Measurements from ENCODE around the gene LPP.

LPP gene

DNA sequence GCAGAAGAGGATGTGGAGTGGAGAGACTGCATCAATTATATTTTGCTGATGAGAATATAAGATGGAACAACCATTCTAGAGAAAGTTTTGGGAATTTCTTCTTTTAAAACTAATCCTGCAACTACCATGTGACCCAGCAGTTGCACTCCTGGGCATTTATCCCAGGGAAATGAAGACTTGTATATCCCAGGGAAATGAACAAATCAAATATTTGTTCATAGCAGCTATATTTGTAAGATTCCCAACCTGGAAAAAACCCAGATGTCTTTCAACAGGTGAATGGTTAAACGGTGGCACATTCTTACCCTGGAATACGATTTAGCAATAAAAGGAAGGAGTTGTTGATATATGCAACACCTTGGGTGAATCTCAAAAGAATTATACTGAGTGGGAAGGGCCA is 632.5 kb downstream of the LPP start:
- no peak for DNase-seq (ENCODE audit: low read depth in 3 of 3)

DNA sequence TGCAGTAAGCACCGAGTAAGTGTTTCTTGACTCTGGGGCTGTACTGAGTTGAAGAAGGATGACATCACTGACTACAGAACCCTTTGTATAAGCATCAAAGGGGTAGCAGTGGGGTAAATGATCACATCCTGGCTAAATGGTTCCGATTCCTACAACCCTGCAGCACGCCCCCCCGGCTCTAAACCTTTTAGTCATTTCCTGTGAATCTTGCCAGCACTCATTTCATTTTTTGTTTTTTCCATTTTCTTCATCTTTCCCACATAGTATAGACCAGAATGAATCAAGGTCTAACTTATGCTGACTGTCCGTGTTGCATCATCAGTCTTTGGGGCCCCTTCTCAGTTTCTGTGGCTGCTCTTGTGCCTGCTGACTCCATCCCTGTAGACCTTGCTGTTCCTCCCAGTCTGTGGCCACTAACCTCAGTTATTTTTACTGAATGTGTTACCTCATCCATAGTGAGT is 634.7 kb downstream of the LPP start:
- peak; percentile 52 to 63 (median 63) for DNase-seq (ENCODE audit: low read depth in 3 of 3)

- no peak for DNase-seq (ENCODE audit: low read depth in 3 of 3)
Observed at GRCh38 chr3:188789251-188789650, 635.3 kb downstream of the LPP start.

DNA sequence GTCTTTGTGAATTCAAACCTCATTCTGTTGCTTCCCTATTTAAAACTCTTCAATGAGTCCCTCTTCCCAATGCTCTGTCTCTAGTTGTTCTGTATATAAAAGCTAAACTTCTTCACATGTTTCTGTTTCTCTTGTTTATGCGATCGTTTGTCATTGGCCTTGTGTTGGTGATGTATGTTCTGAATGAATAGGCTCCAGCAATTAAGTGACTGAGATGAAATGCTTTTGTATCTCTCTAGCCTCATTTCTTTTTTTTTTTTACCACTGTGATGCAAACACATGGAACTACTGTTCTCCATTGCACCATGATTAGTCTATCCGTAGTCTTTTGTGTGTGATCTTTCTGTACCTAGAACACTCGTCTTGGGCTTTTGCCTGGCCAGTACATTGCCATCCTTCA is 637.4 kb downstream of the LPP start:
- DNase-seq (ENCODE audit: low read depth in 3 of 3): no peak

GRCh38 chr3:188792793-188793192 is 638.8 kb downstream of the LPP start:
- no peak for DNase-seq (ENCODE audit: low read depth in 3 of 3)

DNA sequence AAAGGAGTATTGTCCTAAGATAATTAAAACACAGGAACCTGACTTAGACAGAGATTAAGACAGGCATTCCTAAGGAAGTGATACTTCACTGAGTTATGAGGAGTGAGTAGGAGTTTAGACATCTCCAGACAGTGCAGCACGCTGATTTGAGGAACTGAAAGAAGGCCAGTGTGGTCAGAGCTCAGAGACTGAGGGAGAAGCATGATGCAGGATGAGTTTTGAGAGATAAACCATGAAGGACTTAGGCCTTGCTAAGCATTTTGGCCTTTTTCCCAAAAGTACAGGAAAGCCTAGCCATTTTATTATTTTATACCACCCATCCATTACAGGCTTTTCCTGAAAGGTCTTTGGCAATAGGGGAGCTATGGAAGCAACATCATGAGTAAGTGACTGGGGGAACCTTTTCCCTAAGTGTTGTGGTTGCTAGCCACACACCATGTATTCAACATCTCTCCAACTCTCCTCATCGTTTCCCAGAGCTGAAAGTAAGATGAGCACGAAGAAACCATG is 642.2 kb downstream of the LPP start:
- no peak for DNase-seq (ENCODE audit: low read depth in 3 of 3)

- DNase-seq (ENCODE audit: low read depth in 3 of 3): no peak
Observed at GRCh38 chr3:188797045-188797444, 643.1 kb downstream of the LPP start.

DNA sequence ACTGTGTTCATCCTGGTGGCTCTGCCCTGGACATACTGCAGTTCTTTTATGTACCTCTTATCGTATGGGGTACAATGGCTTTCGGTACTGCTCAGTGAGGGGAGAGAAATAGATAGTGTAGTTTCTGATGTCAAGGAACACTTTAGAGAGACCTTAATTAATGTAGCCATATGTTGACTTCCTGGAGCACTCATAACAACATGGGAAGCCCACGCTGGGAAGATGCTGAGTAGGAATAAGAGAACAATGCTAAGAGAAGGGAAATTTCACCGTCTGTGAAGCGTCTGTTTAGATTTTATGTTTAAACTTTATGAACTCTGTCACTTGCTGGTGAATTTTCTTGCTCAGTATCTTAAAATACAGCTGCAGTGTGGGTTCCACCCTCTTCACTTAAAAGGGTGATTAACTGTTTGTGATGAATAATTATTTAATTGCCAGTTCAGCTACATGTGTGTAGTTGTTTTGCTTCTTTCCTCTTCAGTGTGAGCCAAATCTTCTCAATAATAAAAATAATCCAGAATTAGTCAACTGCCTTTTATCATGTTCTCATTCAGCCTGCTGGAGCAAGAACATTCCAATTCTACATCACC is 644.7 kb downstream of the LPP start:
- DNase-seq (ENCODE audit: low read depth in 3 of 3): no peak

DNA sequence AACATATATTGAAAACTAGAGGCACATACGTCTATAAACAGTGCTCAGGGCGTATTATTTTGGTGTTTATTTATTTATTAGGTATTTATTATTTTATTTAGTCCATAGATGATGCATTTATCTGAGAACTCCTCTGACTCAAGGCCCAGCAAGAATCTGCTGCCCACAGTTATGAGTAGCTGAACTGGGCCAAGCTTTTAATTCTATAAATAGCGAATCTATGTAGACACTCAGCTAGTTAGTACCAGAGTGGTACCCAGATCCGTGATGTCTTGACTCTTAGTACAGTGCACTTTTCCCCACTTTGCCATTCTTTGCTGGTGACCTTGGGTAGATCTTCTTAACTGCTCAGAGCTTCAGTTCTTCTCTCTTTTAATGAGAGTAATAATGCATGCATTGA is 647.4 kb downstream of the LPP start:
- DNase-seq (ENCODE audit: low read depth in 3 of 3): no peak

- no peak for DNase-seq (ENCODE audit: low read depth in 3 of 3)
Observed at GRCh38 chr3:188802645-188803044, 648.7 kb downstream of the LPP start.

DNA sequence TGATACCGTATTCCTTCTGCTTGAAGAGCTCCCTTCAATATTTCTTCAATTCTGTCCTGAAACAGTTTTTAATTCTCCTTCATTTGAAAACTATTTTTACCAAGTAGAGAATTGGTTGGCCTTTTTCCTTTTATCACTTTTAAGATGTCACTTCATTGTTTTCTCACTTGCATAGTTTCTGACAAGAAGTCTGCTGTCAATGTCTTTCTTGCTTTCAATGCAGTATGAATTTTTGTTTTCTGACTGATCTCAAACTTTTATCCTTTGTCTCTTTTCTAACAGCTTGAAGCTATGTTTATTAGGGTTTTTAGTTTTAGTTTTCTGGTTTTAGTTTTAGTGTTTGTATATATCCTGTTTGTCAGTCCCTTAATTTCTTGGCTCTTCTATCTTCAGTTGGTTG is 653.0 kb downstream of the LPP start:
- DNase-seq (ENCODE audit: low read depth in 3 of 3): no peak

DNA sequence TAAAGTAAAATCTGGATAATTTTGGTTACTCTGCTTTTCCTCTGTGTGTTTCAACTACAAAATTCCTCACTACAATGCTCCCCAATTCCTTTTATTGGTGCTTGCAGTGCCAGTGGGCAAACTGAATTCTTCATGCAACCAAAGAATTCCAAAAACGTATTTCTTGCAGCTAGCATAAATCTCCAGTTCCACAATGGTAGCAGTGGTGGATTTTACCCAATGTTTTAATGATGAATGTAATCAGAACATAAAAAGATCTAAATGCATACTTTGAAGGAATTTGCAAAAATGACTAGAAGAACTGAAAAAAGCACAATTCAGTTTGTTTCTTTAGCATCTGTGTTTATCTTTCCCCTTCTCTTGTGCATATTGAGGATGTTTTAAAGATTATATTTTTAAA is 658.2 kb downstream of the LPP start:
- no peak for DNase-seq (ENCODE audit: low read depth in 3 of 3)

DNA sequence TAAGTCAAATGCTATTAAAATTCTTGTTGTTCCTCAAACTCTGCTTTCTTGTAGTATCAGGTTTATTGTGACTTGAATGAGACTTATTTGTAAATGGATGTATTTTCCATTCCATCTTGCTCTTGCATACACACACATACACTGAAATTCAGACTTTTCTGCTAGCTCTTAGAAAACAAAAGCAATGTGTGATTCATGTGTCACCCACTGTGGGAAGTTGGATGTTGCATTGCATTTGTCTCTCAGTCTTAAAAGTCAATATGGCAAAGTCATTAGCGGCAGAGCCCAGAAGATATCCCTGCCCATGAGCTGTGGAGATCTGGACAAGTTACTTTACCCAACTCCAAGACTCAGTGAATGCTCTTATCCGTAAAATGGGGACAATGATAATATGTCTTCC is 660.6 kb downstream of the LPP start:
- no peak for DNase-seq (ENCODE audit: low read depth in 3 of 3)

GRCh38 chr3:188817103-188817934 is 663.4 kb downstream of the LPP start:
- DNase-seq (ENCODE audit: low read depth in 3 of 3): no peak

GRCh38 chr3:188817935-188818269 is 663.9 kb downstream of the LPP start:
- DNase-seq (ENCODE audit: low read depth in 3 of 3): no peak

DNA sequence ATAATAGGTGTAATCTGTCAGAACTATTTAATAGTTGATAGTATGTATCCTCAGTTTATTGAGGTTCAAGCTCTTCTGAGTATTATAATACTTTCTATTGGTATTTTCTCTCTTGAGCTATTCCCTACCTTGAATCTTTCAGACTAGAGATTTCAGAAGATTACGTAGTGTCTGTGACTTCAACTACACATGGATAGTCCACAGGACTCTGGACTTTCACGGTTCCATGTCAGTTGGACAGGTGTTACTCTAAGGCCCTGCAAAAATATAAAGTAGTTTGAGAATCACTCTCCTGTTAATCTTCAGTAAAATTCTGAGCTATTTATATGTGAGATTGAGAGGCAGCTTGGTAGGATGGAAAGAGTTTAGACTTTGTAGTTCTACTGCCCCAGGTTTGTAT is 664.3 kb downstream of the LPP start:
- DNase-seq (ENCODE audit: low read depth in 3 of 3): no peak

DNA sequence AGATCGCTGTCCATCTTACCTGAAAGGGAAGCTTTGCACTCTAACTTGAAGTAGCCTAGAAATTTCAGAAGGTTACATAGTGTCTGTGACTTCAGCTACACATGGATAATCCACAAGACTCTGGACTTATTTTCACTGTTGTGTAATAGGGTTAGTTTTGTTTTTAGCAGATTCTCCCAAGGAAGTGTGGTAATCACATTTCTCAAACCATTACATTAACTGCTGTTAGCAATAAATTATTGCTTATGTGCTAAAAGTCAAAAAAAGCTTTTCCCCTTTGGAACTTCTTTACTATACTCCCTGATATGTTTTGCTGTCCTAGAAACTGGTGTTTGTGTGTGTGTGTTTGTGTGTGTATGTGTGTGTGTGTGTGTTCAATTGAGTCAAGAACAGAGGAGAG is 666.0 kb downstream of the LPP start:
- DNase-seq (ENCODE audit: low read depth in 3 of 3): no peak

DNA sequence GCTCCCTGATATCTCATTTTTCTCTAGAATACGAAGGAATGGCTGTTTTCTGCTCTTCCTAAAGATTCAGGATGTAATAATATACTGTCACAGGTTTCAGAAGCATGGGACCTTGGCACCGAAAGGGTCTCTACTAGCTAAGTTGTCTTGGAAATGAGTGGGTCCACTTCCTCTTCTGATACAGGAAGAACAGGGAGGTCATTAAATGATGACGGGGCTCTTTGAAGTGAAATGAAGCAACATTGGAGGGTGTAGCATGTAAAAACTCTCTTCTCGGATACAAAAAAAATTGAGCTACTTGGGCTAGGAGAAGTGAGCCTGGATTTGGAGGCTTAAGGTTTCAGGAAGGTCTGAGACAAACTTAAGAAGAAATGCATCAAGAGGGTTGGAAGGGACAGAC is 668.0 kb downstream of the LPP start:
- no peak for DNase-seq (ENCODE audit: low read depth in 3 of 3)

GRCh38 chr3:188822411-188822810 is 668.5 kb downstream of the LPP start:
- no peak for DNase-seq (ENCODE audit: low read depth in 3 of 3)

DNA sequence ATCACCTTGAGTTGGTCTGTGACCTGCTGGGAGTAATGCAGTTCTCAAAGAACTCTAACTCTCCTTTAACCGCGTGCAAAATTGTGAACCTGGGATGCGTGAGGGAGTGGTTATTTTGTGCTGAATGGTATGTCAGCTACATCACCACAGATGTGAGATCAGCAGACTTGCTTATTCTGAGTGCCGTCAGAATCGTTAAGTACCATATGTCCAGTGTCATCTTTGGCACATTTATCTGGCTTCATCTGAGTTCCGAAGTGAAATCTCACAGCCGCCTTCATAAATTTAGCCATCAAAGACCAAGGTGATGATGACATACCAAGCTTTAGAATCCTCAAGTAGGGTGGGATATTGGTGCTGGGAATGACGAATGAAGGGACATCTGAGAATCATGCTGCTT is 670.6 kb downstream of the LPP start:
- no peak for DNase-seq (ENCODE audit: low read depth in 3 of 3)

DNA sequence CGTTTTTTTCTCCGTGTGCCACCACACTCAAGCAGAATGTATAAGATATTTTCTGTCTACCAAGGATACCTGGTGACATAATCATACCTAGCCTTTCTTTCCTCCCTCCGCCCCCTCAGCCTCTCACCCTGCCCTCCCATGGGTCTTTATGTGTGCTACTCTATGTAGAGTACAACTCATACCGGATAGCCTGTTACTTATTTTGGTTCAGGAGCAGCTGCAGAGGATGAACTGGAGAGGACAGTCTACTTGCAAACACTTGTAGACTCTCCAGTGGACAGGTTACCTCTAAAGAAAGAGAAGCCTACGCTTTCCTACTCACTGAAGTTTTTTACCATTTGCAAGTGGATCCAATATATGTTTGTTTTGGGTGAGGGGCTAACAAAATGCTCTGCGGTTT is 671.9 kb downstream of the LPP start:
- DNase-seq (ENCODE audit: low read depth in 3 of 3): no peak

- no peak for DNase-seq (ENCODE audit: low read depth in 3 of 3)
Observed at GRCh38 chr3:188826574-188826973, 672.6 kb downstream of the LPP start.

GRCh38 chr3:188827103-188827502 is 673.1 kb downstream of the LPP start:
- no peak for DNase-seq (ENCODE audit: low read depth in 3 of 3)

- DNase-seq (ENCODE audit: low read depth in 3 of 3): no peak
Observed at GRCh38 chr3:188827576-188827975, 673.6 kb downstream of the LPP start.

Measured in stimulated activated CD4-positive, alpha-beta T cell treated with anti-CD3 and anti-CD28 coated beads, TNF-alpha, amount 100 ng/mL, for 24 hours (primary cell).